Measurements from ENCODE around the gene LYST. TPM values are rescaled to one million over a fixed set of nuclear protein-coding genes. Genes with fewer than 3 reads are reported as not detected.
"Not testable (repeated sequence)": the region's sequence is repeated elsewhere in the genome, so short reads cannot be mapped to it uniquely, and the experiment has no call there.

LYST gene
- total RNA-seq, 1 donor from 2014 or later, result 106 TPM

GRCh38 chr1:235767795-235768194, 98.9 kb downstream of the LYST start:
- Mint-ChIP-seq H3K4me1 (peaks cover 11% of the 10 kb centered on the region), H3K27ac (peak overlapping the region; percentile 1), H3K9me3 (no peaks in the 10 kb centered on the region), H3K27me3 (no peaks in the 10 kb centered on the region), H3K36me3 (ENCODE audit: low read depth) (peaks cover 36% of the 10 kb centered on the region), H3K4me3 (no peak overlapping the region)
- no peak for DNase-seq
- intact Hi-C loops (cut with micrococcal nuclease), result no loop called here

- Mint-ChIP-seq H3K4me1 (peaks cover 11% of the 10 kb centered on the region), H3K36me3 (ENCODE audit: low read depth) (peaks cover 38% of the 10 kb centered on the region), H3K4me3 (no peak overlapping the region), H3K27ac (no peak overlapping the region), H3K9me3 (no peaks in the 10 kb centered on the region), H3K27me3 (no peaks in the 10 kb centered on the region)
- no peak for DNase-seq
- intact Hi-C loops (cut with micrococcal nuclease), result no loop called here
Observed at GRCh38 chr1:235766794-235767285, 99.9 kb downstream of the LYST start.

- Mint-ChIP-seq H3K4me1 (peaks cover 10% of the 10 kb centered on the region), H3K9me3 (no peaks in the 10 kb centered on the region), H3K4me3 (no peak overlapping the region), H3K27me3 (no peaks in the 10 kb centered on the region), H3K27ac (no peak overlapping the region), H3K36me3 (ENCODE audit: low read depth) (peaks cover 47% of the 10 kb centered on the region)
- intact Hi-C loops (cut with micrococcal nuclease), result loop anchor here (2.0 kb wide), 1 partner anchor 99 kb away; no protein-coding TSS in a partner anchor
- peak; percentile 69 for DNase-seq
Observed at GRCh38 chr1:235763962-235764361, 102.7 kb downstream of the LYST start.

GRCh38 chr1:235759336-235759735, 107.4 kb downstream of the LYST start:
- peaks cover 44% of the 10 kb centered on the region for H3K36me3 Mint-ChIP-seq (ENCODE audit: low read depth)
- H3K9me3 Mint-ChIP-seq, result no peaks in the 10 kb centered on the region
- intact Hi-C loops (cut with micrococcal nuclease), result no loop called here
- no peaks in the 10 kb centered on the region for H3K27me3 Mint-ChIP-seq
- no peak overlapping the region for H3K27ac Mint-ChIP-seq
- H3K4me3 Mint-ChIP-seq, result no peak overlapping the region
- no peaks in the 10 kb centered on the region for H3K4me1 Mint-ChIP-seq
- no peak for DNase-seq

GRCh38 chr1:235758931-235759330, 107.8 kb downstream of the LYST start:
- H3K27ac Mint-ChIP-seq, result no peak overlapping the region
- intact Hi-C loops (cut with micrococcal nuclease), result no loop called here
- no peak for DNase-seq
- H3K27me3 Mint-ChIP-seq, result no peaks in the 10 kb centered on the region
- H3K4me1 Mint-ChIP-seq, result no peaks in the 10 kb centered on the region
- H3K4me3 Mint-ChIP-seq, result no peak overlapping the region
- H3K36me3 Mint-ChIP-seq (ENCODE audit: low read depth), result peaks cover 45% of the 10 kb centered on the region
- no peaks in the 10 kb centered on the region for H3K9me3 Mint-ChIP-seq

GRCh38 chr1:235757587-235758096, 109.1 kb downstream of the LYST start:
- DNase-seq, result no peak
- Mint-ChIP-seq H3K27me3 (no peaks in the 10 kb centered on the region), H3K27ac (no peak overlapping the region), H3K4me1 (no peaks in the 10 kb centered on the region), H3K9me3 (no peaks in the 10 kb centered on the region), H3K36me3 (ENCODE audit: low read depth) (peaks cover 47% of the 10 kb centered on the region), H3K4me3 (no peak overlapping the region)
- intact Hi-C loops (cut with micrococcal nuclease), result no loop called here

GRCh38 chr1:235754186-235754585, 112.5 kb downstream of the LYST start:
- H3K4me1 Mint-ChIP-seq; H3K4me3 Mint-ChIP-seq; H3K27ac Mint-ChIP-seq; intact Hi-C loops (cut with micrococcal nuclease); H3K27me3 Mint-ChIP-seq; DNase-seq; H3K9me3 Mint-ChIP-seq: not testable (repeated sequence)
- H3K36me3 Mint-ChIP-seq (ENCODE audit: low read depth), result peaks cover 38% of the 10 kb centered on the region

- H3K27ac Mint-ChIP-seq, result no peak overlapping the region
Observed at GRCh38 chr1:235749755-235750300, 116.9 kb downstream of the LYST start.

GRCh38 chr1:235748747-235749146, 118.0 kb downstream of the LYST start:
- peaks cover 47% of the 10 kb centered on the region for H3K36me3 Mint-ChIP-seq (ENCODE audit: low read depth)
- no peaks in the 10 kb centered on the region for H3K9me3 Mint-ChIP-seq
- H3K4me1 Mint-ChIP-seq, result peaks cover 3% of the 10 kb centered on the region
- no peak for DNase-seq
- H3K27me3 Mint-ChIP-seq, result no peaks in the 10 kb centered on the region
- H3K27ac Mint-ChIP-seq, result no peak overlapping the region
- H3K4me3 Mint-ChIP-seq, result no peak overlapping the region
- intact Hi-C loops (cut with micrococcal nuclease), result no loop called here

More at GRCh38 chr1:235749755-235750300, 116.9 kb downstream of the LYST start:
- intact Hi-C loops (cut with micrococcal nuclease), result no loop called here
- no peaks in the 10 kb centered on the region for H3K27me3 Mint-ChIP-seq
- peaks cover 3% of the 10 kb centered on the region for H3K4me1 Mint-ChIP-seq
- H3K36me3 Mint-ChIP-seq (ENCODE audit: low read depth), result peaks cover 47% of the 10 kb centered on the region
- DNase-seq, result no peak
- H3K4me3 Mint-ChIP-seq, result no peak overlapping the region
- no peaks in the 10 kb centered on the region for H3K9me3 Mint-ChIP-seq

GRCh38 chr1:235746245-235746644, 120.5 kb downstream of the LYST start:
- Mint-ChIP-seq H3K4me3 (no peak overlapping the region), H3K4me1 (peaks cover 3% of the 10 kb centered on the region), H3K27ac (no peak overlapping the region), H3K9me3 (no peaks in the 10 kb centered on the region), H3K27me3 (no peaks in the 10 kb centered on the region), H3K36me3 (ENCODE audit: low read depth) (peaks cover 56% of the 10 kb centered on the region)
- intact Hi-C loops (cut with micrococcal nuclease), result no loop called here
- DNase-seq, result no peak

- Mint-ChIP-seq H3K4me3 (no peak overlapping the region), H3K27me3 (no peaks in the 10 kb centered on the region), H3K27ac (no peak overlapping the region), H3K36me3 (ENCODE audit: low read depth) (peaks cover 53% of the 10 kb centered on the region), H3K9me3 (no peaks in the 10 kb centered on the region), H3K4me1 (peaks cover 3% of the 10 kb centered on the region)
- DNase-seq, result no peak
- intact Hi-C loops (cut with micrococcal nuclease), result no loop called here
Observed at GRCh38 chr1:235745503-235746136, 121.1 kb downstream of the LYST start.

GRCh38 chr1:235742914-235743599, 123.6 kb downstream of the LYST start:
- no peak for DNase-seq
- Mint-ChIP-seq H3K4me3 (no peak overlapping the region), H3K9me3 (peaks cover 6% of the 10 kb centered on the region), H3K27ac (no peak overlapping the region), H3K4me1 (peaks cover 3% of the 10 kb centered on the region), H3K36me3 (ENCODE audit: low read depth) (peaks cover 60% of the 10 kb centered on the region), H3K27me3 (no peaks in the 10 kb centered on the region)
- intact Hi-C loops (cut with micrococcal nuclease), result no loop called here

- Mint-ChIP-seq H3K4me3 (no peak overlapping the region), H3K27me3 (no peaks in the 10 kb centered on the region), H3K9me3 (peaks cover 6% of the 10 kb centered on the region), H3K4me1 (peaks cover 4% of the 10 kb centered on the region), H3K36me3 (ENCODE audit: low read depth) (peaks cover 66% of the 10 kb centered on the region), H3K27ac (no peak overlapping the region)
- DNase-seq, result no peak
- intact Hi-C loops (cut with micrococcal nuclease), result no loop called here
Observed at GRCh38 chr1:235741294-235741693, 125.4 kb downstream of the LYST start.

GRCh38 chr1:235739631-235740030, 127.1 kb downstream of the LYST start:
- peaks cover 6% of the 10 kb centered on the region for H3K9me3 Mint-ChIP-seq
- H3K27me3 Mint-ChIP-seq, result no peaks in the 10 kb centered on the region
- intact Hi-C loops (cut with micrococcal nuclease), result loop anchor here (10.0 kb wide), 1 partner anchor 105 kb away; no protein-coding TSS in a partner anchor
- H3K27ac Mint-ChIP-seq, result no peak overlapping the region
- no peak overlapping the region for H3K4me3 Mint-ChIP-seq
- DNase-seq, result no peak
- peaks cover 60% of the 10 kb centered on the region for H3K36me3 Mint-ChIP-seq (ENCODE audit: low read depth)
- peaks cover 4% of the 10 kb centered on the region for H3K4me1 Mint-ChIP-seq

All from activated CD4-positive, alpha-beta T cell treated with anti-CD3 and anti-CD28 coated beads, Interleukin-2, amount 10 ng/mL, durations not matched to agents 24 days and 14 days (primary cell).